Measurements from ENCODE around the gene NLRP9. TPM values are rescaled to one million over a fixed set of nuclear protein-coding genes. Genes with fewer than 3 reads are reported as not detected.

Gene NLRP9
- total RNA-seq, 1 donor from 2014 or later = not detected

DNA sequence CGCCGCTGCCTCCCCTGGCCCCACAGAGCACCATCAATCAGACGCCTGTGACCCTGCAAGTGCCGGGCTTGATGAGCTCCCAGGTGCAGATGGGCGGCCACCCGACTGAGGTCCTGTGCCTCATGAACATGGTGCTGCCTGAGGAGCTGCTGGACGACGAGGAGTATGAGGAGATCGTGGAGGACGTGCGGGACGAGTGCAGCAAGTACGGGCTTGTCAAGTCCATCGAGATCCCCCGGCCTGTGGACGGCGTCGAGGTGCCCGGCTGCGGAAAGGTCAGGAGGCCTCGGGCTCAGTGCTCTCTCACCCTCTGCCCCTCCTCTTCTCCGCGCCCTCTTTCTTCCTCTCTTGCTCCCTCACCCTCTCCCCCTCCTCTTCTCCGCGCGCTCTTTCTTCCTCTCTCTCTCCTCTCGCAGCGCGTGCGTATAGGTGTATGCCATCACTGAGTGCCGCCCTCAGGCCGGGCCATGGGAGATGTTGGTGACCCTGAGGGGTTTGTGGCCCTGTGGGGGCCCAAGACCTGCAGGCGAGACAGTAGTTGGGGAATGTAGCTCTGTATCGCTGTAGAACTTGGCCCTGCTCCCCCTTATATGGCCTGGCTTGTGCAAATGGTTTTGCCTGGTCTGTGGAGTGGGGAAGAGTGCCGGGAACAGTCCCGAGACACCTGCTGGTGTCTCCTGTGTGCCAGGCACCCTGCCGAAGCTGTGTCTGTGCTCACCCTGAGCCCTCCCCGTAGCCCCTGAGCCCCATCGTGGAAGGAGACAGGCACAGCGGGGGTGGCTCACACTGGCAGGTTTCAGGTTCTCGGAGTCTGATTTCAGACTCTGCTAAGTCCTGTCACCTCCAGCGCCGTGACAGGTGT is 68.6 kb downstream of the NLRP9 start:
- H3K4me1 Mint-ChIP-seq = peaks cover 12% of the 10 kb centered on the region
- no peaks in the 10 kb centered on the region for H3K9me3 Mint-ChIP-seq
- peaks cover 8% of the 10 kb centered on the region for H3K36me3 Mint-ChIP-seq
- H3K4me3 Mint-ChIP-seq = no peak overlapping the region
- no peak for DNase-seq (ENCODE audit: low spot score in 2 of 2, unreplicated experiment in 2 of 2)
- TF ChIP-seq, protein P1, sequence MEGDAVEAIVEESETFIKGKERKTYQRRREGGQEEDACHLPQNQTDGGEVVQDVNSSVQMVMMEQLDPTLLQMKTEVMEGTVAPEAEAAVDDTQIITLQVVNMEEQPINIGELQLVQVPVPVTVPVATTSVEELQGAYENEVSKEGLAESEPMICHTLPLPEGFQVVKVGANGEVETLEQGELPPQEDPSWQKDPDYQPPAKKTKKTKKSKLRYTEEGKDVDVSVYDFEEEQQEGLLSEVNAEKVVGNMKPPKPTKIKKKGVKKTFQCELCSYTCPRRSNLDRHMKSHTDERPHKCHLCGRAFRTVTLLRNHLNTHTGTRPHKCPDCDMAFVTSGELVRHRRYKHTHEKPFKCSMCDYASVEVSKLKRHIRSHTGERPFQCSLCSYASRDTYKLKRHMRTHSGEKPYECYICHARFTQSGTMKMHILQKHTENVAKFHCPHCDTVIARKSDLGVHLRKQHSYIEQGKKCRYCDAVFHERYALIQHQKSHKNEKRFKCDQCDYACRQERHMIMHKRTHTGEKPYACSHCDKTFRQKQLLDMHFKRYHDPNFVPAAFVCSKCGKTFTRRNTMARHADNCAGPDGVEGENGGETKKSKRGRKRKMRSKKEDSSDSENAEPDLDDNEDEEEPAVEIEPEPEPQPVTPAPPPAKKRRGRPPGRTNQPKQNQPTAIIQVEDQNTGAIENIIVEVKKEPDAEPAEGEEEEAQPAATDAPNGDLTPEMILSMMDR (IDR thresholded peaks at IDR 0.05; ENCODE audit: unreplicated experiment) = no peak
- H3K27ac Mint-ChIP-seq = no peak overlapping the region
- H3K27me3 Mint-ChIP-seq (ENCODE audit: low read depth) = no peaks in the 10 kb centered on the region

DNA sequence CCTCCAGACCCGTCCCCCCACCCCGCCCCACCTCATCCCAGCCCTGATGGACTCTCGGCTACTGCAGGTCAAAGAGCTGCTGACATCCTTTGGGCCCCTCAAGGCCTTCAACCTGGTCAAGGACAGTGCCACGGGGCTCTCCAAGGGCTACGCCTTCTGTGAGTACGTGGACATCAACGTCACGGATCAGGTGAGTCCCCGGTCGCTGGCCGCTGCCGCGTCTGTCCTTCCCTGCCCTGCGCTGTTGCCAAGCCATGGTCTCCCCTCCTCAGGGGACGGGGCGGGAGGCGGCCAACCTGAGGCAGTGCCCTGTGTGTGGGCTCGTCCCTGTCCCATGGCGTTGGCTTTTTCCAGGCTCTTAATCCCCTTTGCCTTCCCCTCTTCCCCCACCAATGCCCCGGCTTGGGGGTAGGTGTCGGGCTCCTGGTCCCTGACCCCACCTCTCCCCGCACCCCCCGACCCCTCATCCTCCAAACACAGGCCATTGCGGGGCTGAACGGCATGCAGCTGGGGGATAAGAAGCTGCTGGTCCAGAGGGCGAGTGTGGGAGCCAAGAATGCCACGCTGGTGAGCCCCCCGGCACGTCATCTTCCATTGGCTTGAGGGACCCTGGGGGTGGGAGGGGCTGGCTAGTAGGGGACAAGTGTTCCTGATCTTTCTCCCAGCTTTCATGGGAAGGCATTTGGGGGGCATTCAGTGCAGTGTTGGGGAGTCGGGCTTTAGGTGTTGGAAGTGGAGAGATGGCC is 69.4 kb downstream of the NLRP9 start:
- Mint-ChIP-seq H3K36me3 (peaks cover 9% of the 10 kb centered on the region), H3K27me3 (ENCODE audit: low read depth) (no peaks in the 10 kb centered on the region), H3K9me3 (no peaks in the 10 kb centered on the region), H3K27ac (no peak overlapping the region), H3K4me3 (no peak overlapping the region), H3K4me1 (peaks cover 8% of the 10 kb centered on the region)
- no peak for DNase-seq (ENCODE audit: low spot score in 2 of 2, unreplicated experiment in 2 of 2)
- TF ChIP-seq, protein P1 (IDR thresholded peaks at IDR 0.05; ENCODE audit: unreplicated experiment) = no peak

DNA sequence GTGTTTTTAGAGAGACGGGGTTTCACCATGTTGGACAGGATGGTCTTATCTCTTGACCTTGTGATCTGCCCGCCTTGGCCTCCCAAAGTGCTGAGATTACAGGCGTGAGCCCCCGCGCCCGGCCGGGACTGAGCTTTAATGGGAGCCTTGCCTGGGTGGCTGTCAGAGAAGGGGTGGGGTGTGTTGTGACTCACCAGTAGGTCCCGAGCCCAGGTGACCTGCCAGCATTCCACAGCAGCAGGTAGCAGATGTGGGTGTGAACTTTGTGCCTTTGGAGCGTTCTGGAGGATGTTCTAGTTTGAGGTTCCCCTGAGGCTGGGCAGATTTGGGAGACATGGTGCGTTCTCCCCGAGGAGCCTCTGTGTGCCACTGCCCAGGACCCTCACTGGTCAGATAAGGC is 70.2 kb downstream of the NLRP9 start:
- Mint-ChIP-seq H3K4me3 (no peak overlapping the region), H3K36me3 (peaks cover 17% of the 10 kb centered on the region), H3K27ac (no peak overlapping the region)

DNA sequence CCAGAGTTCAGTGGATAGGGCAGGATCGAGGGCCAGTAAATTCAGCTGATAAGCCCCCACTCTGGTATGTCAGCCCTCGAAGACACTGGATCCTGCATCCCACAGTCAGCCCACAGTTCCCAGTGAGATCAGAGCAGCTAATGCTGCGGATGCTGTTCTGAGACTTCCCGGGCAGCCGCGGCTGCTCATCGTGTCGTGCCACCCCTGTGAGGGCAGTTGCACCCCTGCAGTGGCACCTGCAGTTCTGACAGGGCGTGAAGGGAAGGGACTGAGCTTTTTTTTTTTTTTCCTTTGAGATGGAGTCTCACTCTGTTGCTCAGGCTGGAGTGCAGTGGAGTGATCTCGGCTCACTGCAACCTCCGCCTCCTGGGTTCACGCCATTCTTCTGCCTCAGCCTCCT is 70.7 kb downstream of the NLRP9 start:
- Mint-ChIP-seq H3K4me3 (no peak overlapping the region), H3K27me3 (ENCODE audit: low read depth) (no peaks in the 10 kb centered on the region), H3K36me3 (peaks cover 21% of the 10 kb centered on the region), H3K27ac (no peak overlapping the region), H3K9me3 (no peaks in the 10 kb centered on the region), H3K4me1 (peaks cover 4% of the 10 kb centered on the region)
- DNase-seq (ENCODE audit: low spot score in 2 of 2, unreplicated experiment in 2 of 2) = no peak
- TF ChIP-seq, protein P1 (IDR thresholded peaks at IDR 0.05; ENCODE audit: unreplicated experiment) = no peak

More for the DNA sequence above, 70.2 kb downstream of the NLRP9 start:
- DNase-seq (ENCODE audit: low spot score in 2 of 2, unreplicated experiment in 2 of 2) = no peak
- H3K4me1 Mint-ChIP-seq = peaks cover 4% of the 10 kb centered on the region
- TF ChIP-seq, protein P1 (IDR thresholded peaks at IDR 0.05; ENCODE audit: unreplicated experiment) = no peak
- no peaks in the 10 kb centered on the region for H3K9me3 Mint-ChIP-seq
- H3K27me3 Mint-ChIP-seq (ENCODE audit: low read depth) = no peaks in the 10 kb centered on the region

DNA sequence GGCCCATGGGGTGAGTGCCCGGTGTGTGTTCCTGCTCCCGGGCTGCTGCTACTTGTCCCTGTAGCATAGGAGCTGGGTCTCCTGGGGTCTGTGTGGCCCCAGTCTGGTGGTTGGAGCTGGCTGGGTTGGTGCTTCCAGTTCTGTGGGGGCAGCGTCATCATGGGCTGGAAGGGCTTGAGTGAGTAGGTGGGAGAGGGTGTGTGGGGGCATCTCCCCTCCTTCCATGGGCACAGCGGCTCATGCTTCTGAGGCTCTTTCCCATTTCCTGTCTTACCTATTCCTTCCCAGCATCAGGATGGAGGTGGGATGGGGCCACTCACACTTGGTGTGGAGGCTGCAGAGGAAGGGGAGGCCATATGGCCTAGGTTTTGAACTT is 71.2 kb downstream of the NLRP9 start:
- Mint-ChIP-seq H3K9me3 (no peaks in the 10 kb centered on the region), H3K4me3 (no peak overlapping the region), H3K27ac (no peak overlapping the region), H3K4me1 (peaks cover 3% of the 10 kb centered on the region), H3K36me3 (peaks cover 22% of the 10 kb centered on the region), H3K27me3 (ENCODE audit: low read depth) (no peaks in the 10 kb centered on the region)
- no peak for DNase-seq (ENCODE audit: low spot score in 2 of 2, unreplicated experiment in 2 of 2)
- TF ChIP-seq, protein P1 (IDR thresholded peaks at IDR 0.05; ENCODE audit: unreplicated experiment) = no peak
